Panc1 (cell line): ENCODE measurements around the gene CMTM6. TPM values are rescaled to one million over a fixed set of nuclear protein-coding genes. Genes with fewer than 3 reads are reported as not detected.

Source experiments
- ATAC-seq: fragments of 200-7000 bp; cut with Tn5 transposase; 2 replicates; pipeline ENCODE4 v1.9.1; 2020; ENCODE audit warnings: mild to moderate bottlenecking, moderate library complexity
- BruUV-seq: library from RNA; stranded (reverse); fragments of 400-500 nt; replicated peaks from 2 replicates; lab custom pipeline; 2021; lab: Mats Ljungman, UMichigan
- CTCF ChIA-PET: fragments of 300-600 bp; sonication (Branson Sonifier 250); formaldehyde crosslinking; loops from one replicate; lab custom pipeline; 2022; ENCODE audit warnings: antibody characterized with exemption; lab: Charles Lee
- POLR2A ChIA-PET: fragments of 300-600 bp; sonication (Branson Sonifier 250); formaldehyde crosslinking; loops from one replicate; lab custom pipeline; 2022; ENCODE audit warnings: antibody characterized with exemption; lab: Charles Lee
- DNase-seq: peaks from one replicate; pipeline ENCODE4 v3.0.0-alpha.2; 2010; ENCODE audit warnings: low read depth, low spot score
- H3K27ac ChIP-seq: 2 replicates; pipeline ENCODE4 v1.5.1; 2011; ENCODE audit warnings: mild to moderate bottlenecking, low read length, inconsistent platforms
- H3K27me3 ChIP-seq: fragments of 200-500 bp; sonication (Bioruptor generic); 2 replicates; pipeline ENCODE4 v1.6.0; 2014; ENCODE audit warnings: low read length, inconsistent platforms; ENCODE audit not compliant: control insufficient read depth, insufficient read depth
- H3K36me3 ChIP-seq: fragments of 200-500 bp; sonication (Bioruptor generic); 2 replicates; pipeline ENCODE4 v1.5.1; 2014; ENCODE audit warnings: inconsistent platforms, mild to moderate bottlenecking, low read length, moderate library complexity; ENCODE audit not compliant: control insufficient read depth, insufficient read depth
- H3K4me1 ChIP-seq: 2 replicates; pipeline ENCODE4 v1.5.1; 2011; ENCODE audit warnings: inconsistent platforms, mild to moderate bottlenecking, low read length, moderate library complexity; ENCODE audit not compliant: control insufficient read depth, insufficient read depth
- H3K4me3 ChIP-seq, 2 experiments: 2 replicates each; pipeline ENCODE4 v1.5.1; 2011 to 2012; ENCODE audit warnings: low read depth in 2 of 2, low read length in 2 of 2, mild to moderate bottlenecking in 2 of 2, inconsistent platforms in 1 of 2, moderate library complexity in 1 of 2
- H3K9me3 ChIP-seq: fragments of 200-500 bp; sonication (Bioruptor generic); 2 replicates; pipeline ENCODE4 v1.5.1; 2014; ENCODE audit warnings: low read depth, mild to moderate bottlenecking, inconsistent platforms, low read length, moderate library complexity; ENCODE audit not compliant: control insufficient read depth, insufficient read depth
- CTCF ChIP-seq: fragments of 450-650 bp; IDR thresholded peaks from 2 replicates; pipeline ENCODE4 v1.5.1; 2017; ENCODE audit warnings: mild to moderate bottlenecking
- POLR2AphosphoS5 ChIP-seq: IDR thresholded peaks from 2 replicates; pipeline ENCODE4 v1.6.1; 2012; ENCODE audit warnings: mild to moderate bottlenecking, low read depth, low read length, moderate library complexity
- REST ChIP-seq, 2 experiments: IDR thresholded peaks; 2 replicates each; pipeline ENCODE4 v1.6.1; 2011 to 2012; ENCODE audit warnings: low read depth in 2 of 2, control low read depth in 1 of 2, low read length in 1 of 2, mild to moderate bottlenecking in 1 of 2, moderate library complexity in 1 of 2; ENCODE audit not compliant: insufficient read depth in 1 of 2
- SIN3A ChIP-seq: IDR thresholded peaks from 2 replicates; pipeline ENCODE4 v1.6.1; 2012; ENCODE audit warnings: low read depth, mild to moderate bottlenecking, low read length, moderate library complexity, borderline replicate concordance; ENCODE audit not compliant: insufficient read depth
- TCF7L2 ChIP-seq: IDR thresholded peaks from 2 replicates; pipeline ENCODE4 v1.6.1; 2011; ENCODE audit warnings: mild to moderate bottlenecking, low read depth, low read length, inconsistent platforms
- in situ Hi-C: cut with HindIII; loops from 2 replicates; pipeline ENCODE4 v1.10.0; 2016; ENCODE audit warnings: low sequenced_read_pairs, low pct_unique_long_range_greater_than_20kb
- intact Hi-C: fragments of 100-400 bp; cut with micrococcal nuclease; formaldehyde crosslinking; loops from one replicate; pipeline ENCODE4 v1.10.0; 2022; ENCODE audit not compliant: unreplicated experiment
- total RNA-seq: library from RNA; stranded (reverse); gene quantifications from one replicate; pipeline ENCODE4 v1.2.1, GENCODE V29; 2021; ENCODE audit not compliant: unreplicated experiment

CMTM6 gene
- total RNA-seq, 1 experiment from 2014 or later, result 56.4 TPM

- intact Hi-C loops, result no loop called here
- H3K27me3 ChIP-seq, result no peaks in the 10 kb centered on the region
- no peaks in the 10 kb centered on the region for H3K9me3 ChIP-seq
- no peak overlapping the region for H3K27ac ChIP-seq
- peaks cover 7% of the 10 kb centered on the region for H3K4me1 ChIP-seq
- in situ Hi-C loops, result no loop called here
- CTCF ChIA-PET, result no interaction called here
- no peaks in the 10 kb centered on the region for H3K36me3 ChIP-seq
- ATAC-seq, result no peak
- no TSS peak for BruUV-seq
- DNase-seq, result no peak
- no peak overlapping the region for H3K4me3 ChIP-seq
- POLR2A ChIA-PET, result interaction anchor here (0.6 kb wide), 1 partner anchor 325 kb away, joined by 8 read pairs; no protein-coding TSS in a partner anchor
- TF ChIP-seq POLR2AphosphoS5, result no peak
- no peak for TF ChIP-seq REST (IDR thresholded peaks at IDR 0.05; ENCODE audit: insufficient read depth in 1 of 2, low read depth in 2 of 2, low read length in 1 of 2)
- TF ChIP-seq TCF7L2, result no peak
- TF ChIP-seq CTCF, result no peak
- no peak for TF ChIP-seq SIN3A
Observed at GRCh38 chr3:32432045-32432710, 70.5 kb downstream of the CMTM6 start.

GRCh38 chr3:32431481-32431880 lies 71.2 kb downstream of the CMTM6 start:
- POLR2A ChIA-PET, result interaction anchor here (0.6 kb wide), 1 partner anchor 326 kb away, joined by 8 read pairs; no protein-coding TSS in a partner anchor

More at GRCh38 chr3:32431481-32431880, 71.2 kb downstream of the CMTM6 start:
- CTCF ChIA-PET, result no interaction called here
- no TSS peak for BruUV-seq
- no peaks in the 10 kb centered on the region for H3K9me3 ChIP-seq
- intact Hi-C loops, result no loop called here
- peaks cover 7% of the 10 kb centered on the region for H3K4me1 ChIP-seq
- no peak for ATAC-seq
- H3K27me3 ChIP-seq, result no peaks in the 10 kb centered on the region
- no peaks in the 10 kb centered on the region for H3K36me3 ChIP-seq
- no peak overlapping the region for H3K27ac ChIP-seq
- DNase-seq, result no peak
- no peak overlapping the region for H3K4me3 ChIP-seq
- TF ChIP-seq POLR2AphosphoS5 (no peak), SIN3A (no peak), REST (IDR thresholded peaks at IDR 0.05; ENCODE audit: insufficient read depth in 1 of 2, low read depth in 2 of 2, low read length in 1 of 2) (no peak), TCF7L2 (no peak), CTCF (no peak)
- in situ Hi-C loops, result no loop called here
